ENCODE results near the gene GPC5.

GRCh38 chr13:92412481-92412880 is 1014.1 kb downstream of the GPC5 start:
- TF ChIP-seq CTCF (tag by site-specific recombination; IDR thresholded peaks at IDR 0.05), result no peak
- no peak for TF ChIP-seq ZNF354C (tag by site-specific recombination; IDR thresholded peaks at IDR 0.05; ENCODE audit: borderline replicate concordance, low read depth)
- TF ChIP-seq ZBTB7A (tag by site-specific recombination; IDR thresholded peaks at IDR 0.05; ENCODE audit: low read depth), result no peak

Measured in HEK293 (cell line).